Endodermal cell (in vitro differentiated cells): ENCODE results near the gene IQUB. TPM values are rescaled to one million over a fixed set of nuclear protein-coding genes. Genes with fewer than 3 reads are reported as not detected.

Source experiments
- DNase-seq: peaks from one replicate; pipeline ENCODE4 v3.0.0-alpha.2; 2017
- H3K27ac ChIP-seq: 2 replicates; pipeline ENCODE4 v1.5.1; 2013; ENCODE audit warnings: mild to moderate bottlenecking, low read depth, low read length, moderate library complexity
- H3K27me3 ChIP-seq: 2 replicates; pipeline ENCODE4 v1.6.1; 2013; ENCODE audit warnings: mild to moderate bottlenecking, low read length, moderate library complexity; ENCODE audit not compliant: insufficient read depth, control insufficient read depth, poor library complexity, severe bottlenecking
- H3K36me3 ChIP-seq: 2 replicates; pipeline ENCODE4 v1.7.0; 2013; ENCODE audit warnings: mild to moderate bottlenecking, low read length, moderate library complexity; ENCODE audit not compliant: control insufficient read depth, insufficient read depth
- H3K4me1 ChIP-seq: one replicate; pipeline ENCODE4 v1.7.0; 2013; ENCODE audit warnings: low read length; ENCODE audit not compliant: control insufficient read depth, insufficient read depth
- H3K4me3 ChIP-seq: 2 replicates; pipeline ENCODE4 v1.5.1; 2013; ENCODE audit warnings: mild to moderate bottlenecking, low read length, moderate library complexity
- H3K9ac ChIP-seq: 2 replicates; pipeline ENCODE4 v1.6.1; 2013; ENCODE audit warnings: mild to moderate bottlenecking, low read length, moderate library complexity; ENCODE audit not compliant: poor library complexity, severe bottlenecking; ENCODE audit errors: extremely low read depth
- H3K9me3 ChIP-seq: 2 replicates; pipeline ENCODE4 v1.6.1; 2013; ENCODE audit warnings: mild to moderate bottlenecking, low read length, moderate library complexity; ENCODE audit not compliant: control insufficient read depth
- H3K27ac Mint-ChIP-seq: 2 replicates; pipeline ENCODE4 v1.8.0; 2020; ENCODE audit warnings: mixed read lengths
- H3K27me3 Mint-ChIP-seq: 2 replicates; pipeline ENCODE4 v1.8.0; 2021; ENCODE audit warnings: mild to moderate bottlenecking, mixed read lengths; ENCODE audit not compliant: insufficient read depth
- H3K36me3 Mint-ChIP-seq: 2 replicates; pipeline ENCODE4 v1.8.0; 2020; ENCODE audit warnings: low read depth, mixed read lengths
- H3K4me1 Mint-ChIP-seq: 2 replicates; pipeline ENCODE4 v1.8.0; 2020; ENCODE audit warnings: mixed read lengths
- H3K4me3 Mint-ChIP-seq: 2 replicates; pipeline ENCODE4 v1.8.0; 2020; ENCODE audit warnings: mild to moderate bottlenecking, moderate library complexity, mixed read lengths
- H3K9me3 Mint-ChIP-seq: 2 replicates; pipeline ENCODE4 v1.8.0; 2020; ENCODE audit warnings: mild to moderate bottlenecking, mixed read lengths
- WGBS, 2 experiments: methylation state at CpG; one replicate each; pipeline versions ENCODE4 v1.1.5 to v1.1.7; 2013; ENCODE audit warnings: missing lambda C conversion rate in 2 of 2, mixed read lengths in 1 of 2; ENCODE audit not compliant: insufficient coverage in 1 of 2, insufficient read length in 1 of 2; 5-methylcytosine and 5-hydroxymethylcytosine counted together
- total RNA-seq, 2 donors: library from RNA; stranded (reverse); fragmentation: NEBNext Ultra II Directional in 1 of 2; extraction: Animal tissue kit (Norgen Biotek cat#: 25700) in 1 of 2; gene quantifications; 2 replicates in 1 of 2; 3 replicates in 1 of 2; pipeline ENCODE4 v1.2.1, GENCODE V29; 2021
- TF ChIP-seq, protein P1 (sequence below): fragments of 200-600 bp; sonication (generic); conservative IDR thresholded peaks from 2 replicates; pipeline ENCODE4 v1.5.0; 2021; ENCODE audit warnings: antibody characterized with exemption, mild to moderate bottlenecking

The IQUB gene
- total RNA-seq, 2 donors from 2014 or later = 0.88 to 2.1 TPM

DNA sequence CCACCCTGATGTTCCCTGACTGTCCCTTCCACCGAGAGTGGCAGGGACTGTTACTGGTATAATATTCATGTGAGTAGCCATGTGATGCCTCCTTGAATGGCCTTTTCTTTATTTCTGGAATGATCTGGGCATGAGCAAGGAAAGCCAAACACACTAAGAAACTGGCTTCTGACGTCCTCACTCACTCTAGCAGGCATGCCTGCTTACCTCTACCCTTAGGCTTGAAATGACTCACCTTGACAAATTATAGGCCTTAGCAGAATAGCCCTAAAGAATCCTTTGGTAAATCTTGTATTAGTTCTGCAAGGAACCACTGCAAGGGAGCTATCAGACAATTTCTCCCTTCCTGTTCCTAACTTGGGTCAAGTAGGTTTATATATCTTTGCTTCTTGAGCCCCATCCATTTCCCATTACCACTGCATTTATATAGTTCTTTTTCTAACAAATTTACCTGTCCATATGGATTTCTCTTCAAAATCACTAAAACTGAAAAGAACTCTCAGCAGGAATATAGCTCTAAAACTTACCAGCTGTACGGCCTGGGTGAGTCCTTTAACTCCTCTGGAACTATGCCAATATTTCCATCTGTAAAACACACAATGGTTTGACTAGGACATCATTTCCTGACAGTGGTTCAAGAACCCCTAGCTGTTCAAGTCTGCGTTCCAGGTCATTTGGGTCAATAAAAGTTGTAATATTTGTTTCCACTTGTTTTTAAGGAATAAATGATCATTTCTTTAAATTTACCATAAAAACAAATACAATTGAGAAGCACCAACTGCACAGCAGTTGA, 36.2 kb upstream of the IQUB start:
- H3K9me3 Mint-ChIP-seq = no peaks in the 10 kb centered on the region
- DNase-seq = no peak
- H3K36me3 Mint-ChIP-seq = no peaks in the 10 kb centered on the region
- TF ChIP-seq, protein P1, sequence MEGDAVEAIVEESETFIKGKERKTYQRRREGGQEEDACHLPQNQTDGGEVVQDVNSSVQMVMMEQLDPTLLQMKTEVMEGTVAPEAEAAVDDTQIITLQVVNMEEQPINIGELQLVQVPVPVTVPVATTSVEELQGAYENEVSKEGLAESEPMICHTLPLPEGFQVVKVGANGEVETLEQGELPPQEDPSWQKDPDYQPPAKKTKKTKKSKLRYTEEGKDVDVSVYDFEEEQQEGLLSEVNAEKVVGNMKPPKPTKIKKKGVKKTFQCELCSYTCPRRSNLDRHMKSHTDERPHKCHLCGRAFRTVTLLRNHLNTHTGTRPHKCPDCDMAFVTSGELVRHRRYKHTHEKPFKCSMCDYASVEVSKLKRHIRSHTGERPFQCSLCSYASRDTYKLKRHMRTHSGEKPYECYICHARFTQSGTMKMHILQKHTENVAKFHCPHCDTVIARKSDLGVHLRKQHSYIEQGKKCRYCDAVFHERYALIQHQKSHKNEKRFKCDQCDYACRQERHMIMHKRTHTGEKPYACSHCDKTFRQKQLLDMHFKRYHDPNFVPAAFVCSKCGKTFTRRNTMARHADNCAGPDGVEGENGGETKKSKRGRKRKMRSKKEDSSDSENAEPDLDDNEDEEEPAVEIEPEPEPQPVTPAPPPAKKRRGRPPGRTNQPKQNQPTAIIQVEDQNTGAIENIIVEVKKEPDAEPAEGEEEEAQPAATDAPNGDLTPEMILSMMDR = no peak
- WGBS, 2 experiments = 92 to 93% methylated on average over 2 to 4 of the region's 4 CpGs
- no peak overlapping the region for H3K4me3 Mint-ChIP-seq
- no peak overlapping the region for H3K4me3 ChIP-seq
- H3K4me1 Mint-ChIP-seq = peaks cover 11% of the 10 kb centered on the region
- H3K27ac Mint-ChIP-seq = no peak overlapping the region
- H3K9ac ChIP-seq = no peak overlapping the region
- no peaks in the 10 kb centered on the region for H3K9me3 ChIP-seq
- H3K4me1 ChIP-seq = no peaks in the 10 kb centered on the region
- no peaks in the 10 kb centered on the region for H3K27me3 ChIP-seq
- H3K27me3 Mint-ChIP-seq = no peaks in the 10 kb centered on the region
- no peak overlapping the region for H3K27ac ChIP-seq
- no peaks in the 10 kb centered on the region for H3K36me3 ChIP-seq

DNA sequence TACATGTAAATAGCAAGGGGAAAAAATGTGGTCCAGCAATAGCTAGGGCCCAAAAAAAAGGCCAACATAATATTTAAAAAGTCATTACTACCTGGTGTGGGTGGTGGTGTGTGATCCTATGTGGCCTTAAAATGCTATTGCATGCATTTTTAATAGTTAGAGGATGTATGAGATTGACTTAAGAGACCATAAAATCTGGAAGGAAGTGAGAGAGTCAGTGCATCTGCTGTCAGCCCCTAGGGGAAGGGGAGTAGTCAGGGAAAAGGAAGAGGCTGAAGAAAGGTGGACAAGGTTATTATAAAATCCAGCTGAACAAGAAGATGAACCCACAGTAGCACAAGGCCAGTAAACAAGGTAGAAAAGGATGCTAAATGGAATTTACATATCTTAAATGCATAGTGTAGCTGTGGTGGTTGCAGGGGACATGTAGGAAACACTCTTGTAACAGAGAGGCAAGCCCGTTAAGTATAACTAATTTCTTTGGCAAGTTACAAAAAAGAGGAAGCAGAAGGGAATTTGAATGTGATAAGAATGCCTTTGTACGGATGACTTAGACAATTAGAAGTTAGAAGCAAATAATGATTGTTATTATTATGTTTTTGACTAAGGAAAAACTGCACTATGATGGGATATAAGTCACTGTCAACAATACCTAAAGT, 35.1 kb upstream of the IQUB start:
- no peak for DNase-seq
- Histone ChIP-seq H3K36me3 (no peaks in the 10 kb centered on the region), H3K4me1 (no peaks in the 10 kb centered on the region), H3K4me3 (no peak overlapping the region), H3K27me3 (no peaks in the 10 kb centered on the region), H3K9me3 (no peaks in the 10 kb centered on the region), H3K9ac (no peak overlapping the region), H3K27ac (no peak overlapping the region)
- Mint-ChIP-seq H3K4me1 (peaks cover 5% of the 10 kb centered on the region), H3K9me3 (no peaks in the 10 kb centered on the region), H3K27me3 (no peaks in the 10 kb centered on the region), H3K4me3 (no peak overlapping the region), H3K27ac (no peak overlapping the region), H3K36me3 (no peaks in the 10 kb centered on the region)
- TF ChIP-seq, protein P1 = no peak
- WGBS, 2 experiments = 91 to 95% methylated on average over 2 of the region's 2 CpGs

DNA sequence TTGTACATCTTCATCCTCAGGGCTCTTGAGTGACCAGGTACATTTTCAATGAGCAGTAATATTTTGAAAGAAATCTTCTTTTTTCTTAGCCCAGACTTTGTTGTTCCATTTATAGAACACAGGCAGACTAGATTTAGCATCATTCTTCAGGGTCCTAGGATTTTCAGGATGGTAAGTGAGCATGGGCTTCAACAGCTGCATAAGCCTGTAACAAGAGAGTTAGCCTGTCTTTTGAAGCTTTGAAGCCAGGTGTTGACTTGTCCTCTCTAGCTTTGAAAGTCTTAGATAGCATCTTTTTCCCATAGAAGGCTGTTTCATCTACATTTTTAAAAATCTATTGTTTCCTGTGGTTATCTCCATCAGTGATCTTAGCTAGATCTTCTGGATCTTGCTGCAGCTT, 27.7 kb upstream of the IQUB start:
- no peak overlapping the region for H3K27ac ChIP-seq
- TF ChIP-seq, protein P1 = no peak
- H3K9me3 Mint-ChIP-seq = no peaks in the 10 kb centered on the region
- no peak overlapping the region for H3K9ac ChIP-seq
- no peaks in the 10 kb centered on the region for H3K27me3 Mint-ChIP-seq
- H3K36me3 ChIP-seq = no peaks in the 10 kb centered on the region
- no peak overlapping the region for H3K27ac Mint-ChIP-seq
- H3K9me3 ChIP-seq = no peaks in the 10 kb centered on the region
- no peak overlapping the region for H3K4me3 Mint-ChIP-seq
- no peak for DNase-seq
- H3K4me1 Mint-ChIP-seq = peaks cover 3% of the 10 kb centered on the region
- no peak overlapping the region for H3K4me3 ChIP-seq
- H3K4me1 ChIP-seq = no peaks in the 10 kb centered on the region
- no peaks in the 10 kb centered on the region for H3K27me3 ChIP-seq
- H3K36me3 Mint-ChIP-seq = no peaks in the 10 kb centered on the region
